ENCODE measurements around the gene TBC1D9. TPM values are rescaled to one million over a fixed set of nuclear protein-coding genes. Genes with fewer than 3 reads are reported as not detected.

TBC1D9 gene
- total RNA-seq, 1 experiment from 2014 or later: 17.0 TPM

- TF ChIP-seq CTCF (conservative IDR thresholded peaks at IDR 0.05) (no peak), EZH2 (IDR thresholded peaks at IDR 0.05; ENCODE audit: low read depth) (no peak)
- Histone ChIP-seq H3K9me2 (ENCODE audit: insufficient read depth) (no peaks in the 10 kb centered on the region), H2AFZ (no peak overlapping the region), H3K4me2 (no peak overlapping the region), H3F3A (ENCODE audit: insufficient read depth, low read depth) (no peaks in the 10 kb centered on the region), H3K27ac (no peak overlapping the region), H3K79me2 (ENCODE audit: low read depth) (no peaks in the 10 kb centered on the region), H3K36me3 (ENCODE audit: low read depth) (0 out of 2 replicates have a peak, but pooled peaks cover 4% of the 10 kb centered on the region), H4K20me1 (ENCODE audit: insufficient read depth) (no peaks in the 10 kb centered on the region; the same call in 1 of the 2 replicates), H3K27me3 (ENCODE audit: insufficient read depth, low read depth) (no peaks in the 10 kb centered on the region), H3K9me3 (ENCODE audit: insufficient read depth, low read depth) (no peaks in the 10 kb centered on the region), H3K4me1 (replicated peaks; ENCODE audit: insufficient read depth) (peaks cover 13% of the 10 kb centered on the region), H3K4me3 (no peak overlapping the region)
- BruUV-seq (replicated peaks): no TSS peak
- ChIA-PET POLR2A (ENCODE audit: unreplicated experiment) (no interaction called here), CTCF (no interaction called here)
- DNase-seq: no peak
- intact Hi-C loops (cut with micrococcal nuclease; ENCODE audit: unreplicated experiment): no loop called here
Observed at GRCh38 chr4:140689623-140690022, 66.6 kb downstream of the TBC1D9 start.

GRCh38 chr4:140688711-140689598, 67.2 kb downstream of the TBC1D9 start:
- no TSS peak for BruUV-seq (replicated peaks)
- H3K4me2 ChIP-seq: no peak overlapping the region
- intact Hi-C loops (cut with micrococcal nuclease; ENCODE audit: unreplicated experiment): no loop called here
- H3K27me3 ChIP-seq (ENCODE audit: insufficient read depth, low read depth): no peaks in the 10 kb centered on the region
- H3K4me1 ChIP-seq (replicated peaks; ENCODE audit: insufficient read depth): peaks cover 13% of the 10 kb centered on the region
- no peaks in the 10 kb centered on the region for H3K9me2 ChIP-seq (ENCODE audit: insufficient read depth)
- 0 out of 2 replicates have a peak, but pooled peaks cover 4% of the 10 kb centered on the region for H3K36me3 ChIP-seq (ENCODE audit: low read depth)
- no peak overlapping the region for H3K4me3 ChIP-seq
- no peak overlapping the region for H3K27ac ChIP-seq
- H4K20me1 ChIP-seq (ENCODE audit: insufficient read depth): no peaks in the 10 kb centered on the region; the same call in 1 of the 2 replicates
- H3K9me3 ChIP-seq (ENCODE audit: insufficient read depth, low read depth): no peaks in the 10 kb centered on the region
- H2AFZ ChIP-seq: no peak overlapping the region
- ChIA-PET POLR2A (ENCODE audit: unreplicated experiment) (no interaction called here), CTCF (no interaction called here)
- no peak for DNase-seq
- no peaks in the 10 kb centered on the region for H3F3A ChIP-seq (ENCODE audit: insufficient read depth, low read depth)
- TF ChIP-seq EZH2 (IDR thresholded peaks at IDR 0.05; ENCODE audit: low read depth) (no peak), CTCF (conservative IDR thresholded peaks at IDR 0.05) (no peak)
- H3K79me2 ChIP-seq (ENCODE audit: low read depth): no peaks in the 10 kb centered on the region

GRCh38 chr4:140686796-140687195, 69.4 kb downstream of the TBC1D9 start:
- Histone ChIP-seq H2AFZ (no peak overlapping the region), H3K9me3 (ENCODE audit: insufficient read depth, low read depth) (no peaks in the 10 kb centered on the region), H3K4me2 (no peak overlapping the region), H3K36me3 (ENCODE audit: low read depth) (no peaks in the 10 kb centered on the region), H3K79me2 (ENCODE audit: low read depth) (no peaks in the 10 kb centered on the region), H3K27me3 (ENCODE audit: insufficient read depth, low read depth) (no peaks in the 10 kb centered on the region), H3F3A (ENCODE audit: insufficient read depth, low read depth) (no peaks in the 10 kb centered on the region), H4K20me1 (ENCODE audit: insufficient read depth) (no peaks in the 10 kb centered on the region; the same call in 1 of the 2 replicates), H3K9me2 (ENCODE audit: insufficient read depth) (no peaks in the 10 kb centered on the region), H3K27ac (no peak overlapping the region), H3K4me1 (replicated peaks; ENCODE audit: insufficient read depth) (peaks cover 8% of the 10 kb centered on the region), H3K4me3 (no peak overlapping the region)
- no TSS peak for BruUV-seq (replicated peaks)
- intact Hi-C loops (cut with micrococcal nuclease; ENCODE audit: unreplicated experiment): no loop called here
- CTCF ChIA-PET: no interaction called here
- no peak for DNase-seq
- POLR2A ChIA-PET (ENCODE audit: unreplicated experiment): no interaction called here
- TF ChIP-seq CTCF (conservative IDR thresholded peaks at IDR 0.05): no peak
- TF ChIP-seq EZH2 (IDR thresholded peaks at IDR 0.05; ENCODE audit: low read depth): no peak

All from PC-9 (cell line).